Right lobe of liver (tissue), 4 donors: Measurements from ENCODE around the gene TSFM.

Source experiments
- POLR2A ChIP-seq: fragments of 450-650 bp; IDR thresholded peaks from one replicate; pipeline ENCODE4 v1.6.1; 2017; ENCODE audit warnings: antibody characterized with exemption, mild to moderate bottlenecking
- TF ChIP-seq, protein P1 (sequence below), 4 donors: fragments of 200-600 bp in 3 of 4; fragments of 450-650 bp in 1 of 4; IDR thresholded peaks; one replicate each; pipeline versions ENCODE4 v1.5.1 to v1.8.0; 2016 to 2022; ENCODE audit warnings: antibody characterized with exemption in 4 of 4, mild to moderate bottlenecking in 2 of 4
- donor health status: DM: no; HTN: no; CAD: no.
- donor health status: DM: no; HTN: no; CAD: no.
- donor health status: DM: no; HTN: yes; CAD: no.

DNA sequence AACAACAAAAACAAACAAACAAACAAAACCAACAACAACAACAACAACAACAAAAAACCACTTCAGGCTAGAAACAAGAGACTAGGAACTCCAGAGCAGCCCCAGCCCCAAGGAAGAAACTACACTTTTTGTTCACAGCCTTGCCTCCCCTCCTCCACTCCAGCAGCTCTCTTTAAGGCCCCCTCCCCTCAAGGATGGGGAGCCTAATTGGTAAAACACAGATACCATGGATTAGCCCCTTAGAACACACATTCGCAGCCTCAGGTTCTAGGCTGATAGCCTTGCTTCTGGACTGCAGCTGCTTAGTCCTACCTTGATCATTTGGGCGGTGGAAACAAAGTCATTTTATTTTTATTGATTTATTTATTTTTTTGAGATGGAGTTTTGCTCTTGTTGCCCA, 47.8 kb downstream of the TSFM start:
- TF ChIP-seq, protein P1, sequence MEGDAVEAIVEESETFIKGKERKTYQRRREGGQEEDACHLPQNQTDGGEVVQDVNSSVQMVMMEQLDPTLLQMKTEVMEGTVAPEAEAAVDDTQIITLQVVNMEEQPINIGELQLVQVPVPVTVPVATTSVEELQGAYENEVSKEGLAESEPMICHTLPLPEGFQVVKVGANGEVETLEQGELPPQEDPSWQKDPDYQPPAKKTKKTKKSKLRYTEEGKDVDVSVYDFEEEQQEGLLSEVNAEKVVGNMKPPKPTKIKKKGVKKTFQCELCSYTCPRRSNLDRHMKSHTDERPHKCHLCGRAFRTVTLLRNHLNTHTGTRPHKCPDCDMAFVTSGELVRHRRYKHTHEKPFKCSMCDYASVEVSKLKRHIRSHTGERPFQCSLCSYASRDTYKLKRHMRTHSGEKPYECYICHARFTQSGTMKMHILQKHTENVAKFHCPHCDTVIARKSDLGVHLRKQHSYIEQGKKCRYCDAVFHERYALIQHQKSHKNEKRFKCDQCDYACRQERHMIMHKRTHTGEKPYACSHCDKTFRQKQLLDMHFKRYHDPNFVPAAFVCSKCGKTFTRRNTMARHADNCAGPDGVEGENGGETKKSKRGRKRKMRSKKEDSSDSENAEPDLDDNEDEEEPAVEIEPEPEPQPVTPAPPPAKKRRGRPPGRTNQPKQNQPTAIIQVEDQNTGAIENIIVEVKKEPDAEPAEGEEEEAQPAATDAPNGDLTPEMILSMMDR (IDR thresholded peaks at IDR 0.05) = no peak
- TF ChIP-seq POLR2A = no peak
